MM.1S (cell line): ENCODE measurements around the gene CBX7.

Experiments
- CTCF ChIP-seq: fragments of 300-600 bp; sonication (generic); IDR thresholded peaks from 2 replicates; pipeline ENCODE4 v1.5.1; 2016; ENCODE audit warnings: antibody characterized with exemption, low read length, mixed read lengths
- EZH2 ChIP-seq: fragments of 300-600 bp; sonication (generic); optimal IDR thresholded peaks from 2 replicates; pipeline ENCODE3; 2017; ENCODE audit warnings: low read depth, mild to moderate bottlenecking, antibody characterized with exemption, low read length, mixed read lengths

- TF ChIP-seq CTCF (no peak), EZH2 (no peak)
These were observed 2.9 kb upstream of the CBX7 start for GRCh38 chr22:39155421-39155820.
